Measurements from ENCODE around the gene LENG9. TPM values are rescaled to one million over a fixed set of nuclear protein-coding genes. Genes with fewer than 3 reads are reported as not detected.

The LENG9 gene
- total and polyA plus RNA-seq, 3 donors from 2014 or later = 1.9 to 5.8 (median 5.6) TPM

- peaks cover 5% of the 10 kb centered on the region for H3K4me1 ChIP-seq
- no peaks in the 10 kb centered on the region for H3K9me3 ChIP-seq
- 91 to 92% methylated on average over 17 to 47 of the region's 51 CpGs for WGBS, 2 donors
- H3K27ac ChIP-seq = no peak overlapping the region
- no peak overlapping the region for H3K4me3 ChIP-seq
- no peak for DNase-seq
- H3K27me3 ChIP-seq = no peaks in the 10 kb centered on the region
- TF ChIP-seq CTCF (IDR thresholded peaks at IDR 0.05) (no peak), POLR2A (IDR thresholded peaks at IDR 0.05) (no peak)
- intact Hi-C loops (cut with DNase I; ENCODE audit: low total_unique reads) = no loop called here
- no peaks in the 10 kb centered on the region for H3K36me3 ChIP-seq (ENCODE audit: low read depth, missing control alignments)
These were observed 6.9 kb downstream of the LENG9 start for GRCh38 chr19:54456423-54457373.

- intact Hi-C loops (cut with DNase I; ENCODE audit: low total_unique reads) = no loop called here
- H3K27me3 ChIP-seq = no peaks in the 10 kb centered on the region
- TF ChIP-seq POLR2A (IDR thresholded peaks at IDR 0.05) (no peak), CTCF (IDR thresholded peaks at IDR 0.05) (no peak)
- no peak for DNase-seq
- H3K9me3 ChIP-seq = no peaks in the 10 kb centered on the region
- no peak overlapping the region for H3K4me3 ChIP-seq
- H3K27ac ChIP-seq = no peak overlapping the region
- WGBS, 2 donors = 82 to 89% methylated on average over 30 to 40 of the region's 40 CpGs
- H3K36me3 ChIP-seq (ENCODE audit: low read depth, missing control alignments) = no peaks in the 10 kb centered on the region
- peaks cover 5% of the 10 kb centered on the region for H3K4me1 ChIP-seq
These were observed 7.7 kb downstream of the LENG9 start for GRCh38 chr19:54455786-54456422.

GRCh38 chr19:54454781-54455675 lies 8.6 kb downstream of the LENG9 start:
- DNase-seq = no peak
- no peaks in the 10 kb centered on the region for H3K36me3 ChIP-seq (ENCODE audit: low read depth, missing control alignments)
- no peak overlapping the region for H3K27ac ChIP-seq
- no peak for TF ChIP-seq POLR2A (IDR thresholded peaks at IDR 0.05)
- intact Hi-C loops (cut with DNase I; ENCODE audit: low total_unique reads) = no loop called here
- no peaks in the 10 kb centered on the region for H3K9me3 ChIP-seq
- H3K27me3 ChIP-seq = no peaks in the 10 kb centered on the region
- WGBS, 2 donors = 87 to 91% methylated on average over 26 to 33 of the region's 33 CpGs
- no peak overlapping the region for H3K4me3 ChIP-seq
- peaks cover 13% of the 10 kb centered on the region for H3K4me1 ChIP-seq

GRCh38 chr19:54453921-54454780 lies 9.4 kb downstream of the LENG9 start:
- intact Hi-C loops (cut with DNase I; ENCODE audit: low total_unique reads) = no loop called here
- H3K4me3 ChIP-seq = no peak overlapping the region
- no peak overlapping the region for H3K27ac ChIP-seq
- H3K27me3 ChIP-seq = no peaks in the 10 kb centered on the region
- no peaks in the 10 kb centered on the region for H3K36me3 ChIP-seq (ENCODE audit: low read depth, missing control alignments)
- 89 to 94% methylated on average over 19 to 31 of the region's 31 CpGs for WGBS, 2 donors
- TF ChIP-seq CTCF (IDR thresholded peaks at IDR 0.05) (no peak), POLR2A (IDR thresholded peaks at IDR 0.05) (no peak)
- H3K4me1 ChIP-seq = peaks cover 10% of the 10 kb centered on the region
- no peaks in the 10 kb centered on the region for H3K9me3 ChIP-seq
- no peak for DNase-seq

Data from testis (tissue), 3 donors.